Astrocyte (in vitro differentiated cells and primary cell): ENCODE data around the gene CDC42BPA. TPM values are rescaled to one million over a fixed set of nuclear protein-coding genes. Genes with fewer than 3 reads are reported as not detected.
"Not testable (repeated sequence)": the region's sequence is repeated elsewhere in the genome, so short reads cannot be mapped to it uniquely, and the experiment has no call there.

Experiments
- DNase-seq: peaks from one replicate; pipeline ENCODE4 v3.0.0-alpha.2; 2010; ENCODE audit warnings: low read depth
- FAIRE-seq: peaks from 2 replicates; lab custom pipeline; 2011; peaks lifted over from hg19 to GRCh38; lab: Jason Lieb, UNC
- H2AFZ ChIP-seq: 2 replicates; pipeline ENCODE4 v1.6.0; 2012; ENCODE audit warnings: low read depth, low read length, inconsistent platforms
- H3K27ac ChIP-seq: 2 replicates; pipeline ENCODE4 v1.5.1; 2011; ENCODE audit warnings: low read depth, low read length, inconsistent platforms
- H3K27me3 ChIP-seq: 2 replicates; pipeline ENCODE4 v1.6.0; 2011; ENCODE audit warnings: low read length, inconsistent platforms; ENCODE audit not compliant: insufficient read depth
- H3K36me3 ChIP-seq: 2 replicates; pipeline ENCODE4 v1.5.1; 2011; ENCODE audit warnings: low read length, inconsistent platforms; ENCODE audit not compliant: insufficient read depth
- H3K4me1 ChIP-seq: 2 replicates; pipeline ENCODE4 v1.5.1; 2011; ENCODE audit warnings: low read length, inconsistent platforms; ENCODE audit not compliant: insufficient read depth
- H3K4me2 ChIP-seq: 2 replicates; pipeline ENCODE4 v1.6.0; 2012; ENCODE audit warnings: low read length, inconsistent platforms
- H3K4me3 ChIP-seq: 2 replicates; pipeline ENCODE4 v1.5.1; 2011; ENCODE audit warnings: low read depth, mild to moderate bottlenecking, low read length, inconsistent platforms; ENCODE audit not compliant: insufficient read depth
- H3K79me2 ChIP-seq: 2 replicates; pipeline ENCODE4 v1.6.0; 2012; ENCODE audit warnings: mild to moderate bottlenecking, low read length, inconsistent platforms; ENCODE audit not compliant: insufficient read depth
- H3K9ac ChIP-seq: 2 replicates; pipeline ENCODE4 v1.6.0; 2012; ENCODE audit warnings: mild to moderate bottlenecking, low read length, inconsistent platforms
- H3K9me3 ChIP-seq: 2 replicates; pipeline ENCODE4 v1.5.1; 2012; ENCODE audit warnings: low read depth, mild to moderate bottlenecking, low read length, inconsistent platforms; ENCODE audit not compliant: insufficient read depth
- H4K20me1 ChIP-seq: 2 replicates; pipeline ENCODE4 v1.6.0; 2012; ENCODE audit warnings: low read length, inconsistent platforms; ENCODE audit not compliant: insufficient read depth
- H3K27ac Mint-ChIP-seq: one replicate; pipeline ENCODE4 v1.8.0; 2021; ENCODE audit warnings: mild to moderate bottlenecking, mixed read lengths; ENCODE audit not compliant: unreplicated experiment
- H3K27me3 Mint-ChIP-seq: one replicate; pipeline ENCODE4 v1.8.0; 2021; ENCODE audit warnings: low read depth, mixed read lengths; ENCODE audit not compliant: unreplicated experiment
- H3K36me3 Mint-ChIP-seq: one replicate; pipeline ENCODE4 v1.8.0; 2021; ENCODE audit warnings: low read depth, mixed read lengths; ENCODE audit not compliant: unreplicated experiment
- H3K4me1 Mint-ChIP-seq: one replicate; pipeline ENCODE4 v1.8.0; 2021; ENCODE audit warnings: low read depth, mixed read lengths; ENCODE audit not compliant: unreplicated experiment
- H3K4me3 Mint-ChIP-seq: one replicate; pipeline ENCODE4 v1.8.0; 2021; ENCODE audit warnings: mild to moderate bottlenecking, moderate library complexity, mixed read lengths; ENCODE audit not compliant: unreplicated experiment
- H3K9me3 Mint-ChIP-seq: one replicate; pipeline ENCODE4 v1.8.0; 2021; ENCODE audit warnings: mild to moderate bottlenecking, mixed read lengths; ENCODE audit not compliant: unreplicated experiment
- CTCF ChIP-seq: IDR thresholded peaks from 2 replicates; pipeline ENCODE4 v1.5.1; 2011; ENCODE audit warnings: low read depth, mild to moderate bottlenecking, inconsistent platforms, low read length, moderate library complexity; ENCODE audit not compliant: insufficient read depth
- EZH2 ChIP-seq: IDR thresholded peaks from 2 replicates; pipeline ENCODE4 v1.6.1; 2012; ENCODE audit warnings: mild to moderate bottlenecking, low read length, inconsistent platforms; ENCODE audit not compliant: insufficient read depth
- total RNA-seq: library from RNA; stranded (reverse); gene quantifications from 2 replicates; pipeline ENCODE4 v1.2.1, GENCODE V29; 2021

Gene CDC42BPA
- total RNA-seq, 1 donor from 2014 or later = 34.5 TPM

- FAIRE-seq = no peak
- Histone ChIP-seq H3K27me3 (no peaks in the 10 kb centered on the region), H4K20me1 (peaks cover 58% of the 10 kb centered on the region), H3K79me2 (peaks cover 80% of the 10 kb centered on the region), H3K36me3 (no peaks in the 10 kb centered on the region), H2AFZ (no peak overlapping the region), H3K4me3 (no peak overlapping the region), H3K9ac (no peak overlapping the region), H3K9me3 (no peaks in the 10 kb centered on the region), H3K27ac (no peak overlapping the region), H3K4me1 (no peaks in the 10 kb centered on the region), H3K4me2 (no peak overlapping the region)
- Mint-ChIP-seq H3K27ac (no peak overlapping the region), H3K9me3 (no peaks in the 10 kb centered on the region), H3K4me3 (no peak overlapping the region), H3K4me1 (peaks cover 14% of the 10 kb centered on the region), H3K27me3 (no peaks in the 10 kb centered on the region), H3K36me3 (peaks cover 5% of the 10 kb centered on the region)
- TF ChIP-seq EZH2 (no peak), CTCF (no peak)
- DNase-seq = no peak
Observed at GRCh38 chr1:227240983-227241382, 77.3 kb downstream of the CDC42BPA start.

- DNase-seq = peak; percentile 49
- no peak overlapping the region for H3K9ac ChIP-seq
- no peak overlapping the region for H3K27ac Mint-ChIP-seq
- H3K4me1 ChIP-seq = no peaks in the 10 kb centered on the region
- peaks cover 10% of the 10 kb centered on the region for H3K4me1 Mint-ChIP-seq
- FAIRE-seq = no peak
- no peak overlapping the region for H3K27ac ChIP-seq
- no peaks in the 10 kb centered on the region for H3K36me3 Mint-ChIP-seq
- no peak overlapping the region for H3K4me3 Mint-ChIP-seq
- H3K9me3 ChIP-seq = no peaks in the 10 kb centered on the region
- H3K27me3 ChIP-seq = no peaks in the 10 kb centered on the region
- H2AFZ ChIP-seq = no peak overlapping the region
- peaks cover 3% of the 10 kb centered on the region for H3K9me3 Mint-ChIP-seq
- no peaks in the 10 kb centered on the region for H3K27me3 Mint-ChIP-seq
- H3K79me2 ChIP-seq = peaks cover 43% of the 10 kb centered on the region
- H4K20me1 ChIP-seq = peaks cover 35% of the 10 kb centered on the region
- H3K36me3 ChIP-seq = no peaks in the 10 kb centered on the region
- H3K4me3 ChIP-seq = no peak overlapping the region
- no peak overlapping the region for H3K4me2 ChIP-seq
- TF ChIP-seq CTCF (peak; percentile 52), EZH2 (no peak)
Observed at GRCh38 chr1:227234998-227235405, 83.3 kb downstream of the CDC42BPA start.

GRCh38 chr1:227231128-227231527, 87.2 kb downstream of the CDC42BPA start:
- not testable (repeated sequence) for H3K9me3 ChIP-seq, FAIRE-seq, H3K9me3 Mint-ChIP-seq, H3K9ac ChIP-seq, DNase-seq, H3K4me3 Mint-ChIP-seq, H3K4me2 ChIP-seq, H3K36me3 Mint-ChIP-seq, H2AFZ ChIP-seq, H3K36me3 ChIP-seq, H3K4me1 ChIP-seq, H3K27me3 ChIP-seq, H3K4me3 ChIP-seq, H3K27ac Mint-ChIP-seq, H3K27ac ChIP-seq, H3K27me3 Mint-ChIP-seq
- H3K79me2 ChIP-seq = peaks cover 31% of the 10 kb centered on the region
- H3K4me1 Mint-ChIP-seq = peaks cover 14% of the 10 kb centered on the region
- H4K20me1 ChIP-seq = peaks cover 11% of the 10 kb centered on the region
